Upper lobe of left lung (tissue), 4 donors: Measurements from ENCODE around the gene HOXA4.

Experiments used
- EP300 ChIP-seq, 4 donors: sonication (generic); formaldehyde crosslinking; IDR thresholded peaks; one replicate each; pipeline ENCODE4 v1.5.1; 2017; ENCODE audit warnings: antibody characterized with exemption in 4 of 4, control low read depth in 2 of 4
- POLR2A ChIP-seq, 4 donors: fragments of 450-650 bp; IDR thresholded peaks; one replicate each; pipeline ENCODE4 v1.5.1; 2016 to 2017; ENCODE audit warnings: antibody characterized with exemption in 4 of 4, mild to moderate bottlenecking in 2 of 4
- POLR2AphosphoS5 ChIP-seq, 2 donors: sonication (generic); formaldehyde crosslinking; IDR thresholded peaks; one replicate each; pipeline ENCODE4 v1.5.1; 2017; ENCODE audit warnings: antibody characterized with exemption in 2 of 2
- TF ChIP-seq, protein P1 (sequence below), 6 experiments: fragments of 450-650 bp in 4 of 6; fragments of 200-600 bp in 2 of 6; sonication (generic) in 2 of 6; IDR thresholded peaks; one replicate each; pipeline ENCODE4 v1.5.1; 2016 to 2019; ENCODE audit warnings: antibody characterized with exemption in 6 of 6

GRCh38 chr7:27141923-27142579, 11.5 kb upstream of the HOXA4 start:
- TF ChIP-seq, protein P1, sequence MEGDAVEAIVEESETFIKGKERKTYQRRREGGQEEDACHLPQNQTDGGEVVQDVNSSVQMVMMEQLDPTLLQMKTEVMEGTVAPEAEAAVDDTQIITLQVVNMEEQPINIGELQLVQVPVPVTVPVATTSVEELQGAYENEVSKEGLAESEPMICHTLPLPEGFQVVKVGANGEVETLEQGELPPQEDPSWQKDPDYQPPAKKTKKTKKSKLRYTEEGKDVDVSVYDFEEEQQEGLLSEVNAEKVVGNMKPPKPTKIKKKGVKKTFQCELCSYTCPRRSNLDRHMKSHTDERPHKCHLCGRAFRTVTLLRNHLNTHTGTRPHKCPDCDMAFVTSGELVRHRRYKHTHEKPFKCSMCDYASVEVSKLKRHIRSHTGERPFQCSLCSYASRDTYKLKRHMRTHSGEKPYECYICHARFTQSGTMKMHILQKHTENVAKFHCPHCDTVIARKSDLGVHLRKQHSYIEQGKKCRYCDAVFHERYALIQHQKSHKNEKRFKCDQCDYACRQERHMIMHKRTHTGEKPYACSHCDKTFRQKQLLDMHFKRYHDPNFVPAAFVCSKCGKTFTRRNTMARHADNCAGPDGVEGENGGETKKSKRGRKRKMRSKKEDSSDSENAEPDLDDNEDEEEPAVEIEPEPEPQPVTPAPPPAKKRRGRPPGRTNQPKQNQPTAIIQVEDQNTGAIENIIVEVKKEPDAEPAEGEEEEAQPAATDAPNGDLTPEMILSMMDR (IDR thresholded peaks at IDR 0.05): peak in 1 of 6 experiments; percentile 27
- TF ChIP-seq POLR2AphosphoS5 (IDR thresholded peaks at IDR 0.05) (no peak), POLR2A (IDR thresholded peaks at IDR 0.05) (no peak), EP300 (IDR thresholded peaks at IDR 0.05) (no peak)
